ENCODE results near the gene KIF26B.

- TF ChIP-seq CTCF (IDR thresholded peaks at IDR 0.05; ENCODE audit: poor library complexity, severe bottlenecking) (no peak), POLR2AphosphoS5 (IDR thresholded peaks at IDR 0.05) (no peak), EZH2 (IDR thresholded peaks at IDR 0.05; ENCODE audit: borderline replicate concordance, insufficient read depth, low read length, poor library complexity, severe bottlenecking) (no peak), TAF1 (IDR thresholded peaks at IDR 0.05; ENCODE audit: low read depth) (no peak), EP300 (conservative IDR thresholded peaks at IDR 0.05; ENCODE audit: poor library complexity, severe bottlenecking) (no peak), REST (IDR thresholded peaks at IDR 0.05; ENCODE audit: borderline replicate concordance) (no peak), MXI1 (conservative IDR thresholded peaks at IDR 0.05; ENCODE audit: poor library complexity, severe bottlenecking) (no peak), SMC3 (conservative IDR thresholded peaks at IDR 0.05; ENCODE audit: poor library complexity) (no peak)
Observed at GRCh38 chr1:245603311-245603865, 448.6 kb downstream of the KIF26B start.

All from neural cell (in vitro differentiated cells).